Activated naive CD8-positive, alpha-beta T cell treated with anti-CD3 and anti-CD28 coated beads for 36 hours (primary cell): ENCODE results near the gene EIF4H. TPM values are rescaled to one million over a fixed set of nuclear protein-coding genes. Genes with fewer than 3 reads are reported as not detected.
A peak's percentile ranks its signal among the peaks of the same experiment; 100 is the strongest.
"Not testable (repeated sequence)": the region's sequence is repeated elsewhere in the genome, so short reads cannot be mapped to it uniquely, and the experiment has no call there.

ENCODE experiments used
- DNase-seq: peaks from one replicate; pipeline ENCODE4 v3.0.0; 2021
- H3K27ac Mint-ChIP-seq: one replicate; pipeline ENCODE4 v1.8.0; 2022; ENCODE audit warnings: mild to moderate bottlenecking, moderate library complexity, mixed read lengths
- H3K27me3 Mint-ChIP-seq: one replicate; pipeline ENCODE4 v1.8.0; 2022; ENCODE audit warnings: mild to moderate bottlenecking, mixed read lengths
- H3K36me3 Mint-ChIP-seq: one replicate; pipeline ENCODE4 v1.8.0; 2021; ENCODE audit warnings: mild to moderate bottlenecking, mixed read lengths
- H3K4me1 Mint-ChIP-seq: one replicate; pipeline ENCODE4 v1.8.0; 2021; ENCODE audit warnings: mixed read lengths
- H3K4me3 Mint-ChIP-seq: one replicate; pipeline ENCODE4 v1.8.0; 2022; ENCODE audit warnings: mild to moderate bottlenecking, moderate library complexity, mixed read lengths
- H3K9me3 Mint-ChIP-seq: one replicate; pipeline ENCODE4 v1.8.0; 2022; ENCODE audit warnings: mixed read lengths
- total RNA-seq, 2 experiments: library from RNA; stranded (reverse); gene quantifications; one replicate each; pipeline ENCODE4 v1.2.3, GENCODE V29; 2021

The EIF4H gene
- total RNA-seq, 2 experiments from 2014 or later = 423 to 428 TPM

DNA sequence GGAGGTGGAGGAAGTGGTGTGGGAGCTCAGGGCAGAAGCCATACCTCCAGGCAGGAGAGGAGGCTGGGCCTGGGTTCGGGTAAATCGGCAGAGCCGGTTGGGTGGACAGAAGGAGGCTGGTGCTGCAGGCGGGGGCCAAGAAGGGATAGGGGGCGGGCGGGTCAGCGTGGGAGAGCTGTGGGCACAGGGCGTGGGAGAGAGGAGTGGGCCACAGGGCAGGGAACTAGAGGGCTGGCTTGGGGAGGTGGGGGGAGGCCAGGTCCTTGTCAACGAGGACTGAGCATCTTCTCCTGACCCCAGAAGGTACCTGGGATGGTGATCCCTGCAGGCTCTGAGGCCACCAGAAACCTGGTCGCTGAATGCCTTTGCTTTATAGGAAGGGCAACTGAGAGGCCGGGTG is 47.6 kb downstream of the EIF4H start:
- H3K9me3 Mint-ChIP-seq = peaks cover 5% of the 10 kb centered on the region
- H3K27me3 Mint-ChIP-seq = no peaks in the 10 kb centered on the region
- H3K4me1 Mint-ChIP-seq = peaks cover 14% of the 10 kb centered on the region
- peaks cover 12% of the 10 kb centered on the region for H3K36me3 Mint-ChIP-seq
- no peak overlapping the region for H3K4me3 Mint-ChIP-seq
- no peak overlapping the region for H3K27ac Mint-ChIP-seq
- no peak for DNase-seq

DNA sequence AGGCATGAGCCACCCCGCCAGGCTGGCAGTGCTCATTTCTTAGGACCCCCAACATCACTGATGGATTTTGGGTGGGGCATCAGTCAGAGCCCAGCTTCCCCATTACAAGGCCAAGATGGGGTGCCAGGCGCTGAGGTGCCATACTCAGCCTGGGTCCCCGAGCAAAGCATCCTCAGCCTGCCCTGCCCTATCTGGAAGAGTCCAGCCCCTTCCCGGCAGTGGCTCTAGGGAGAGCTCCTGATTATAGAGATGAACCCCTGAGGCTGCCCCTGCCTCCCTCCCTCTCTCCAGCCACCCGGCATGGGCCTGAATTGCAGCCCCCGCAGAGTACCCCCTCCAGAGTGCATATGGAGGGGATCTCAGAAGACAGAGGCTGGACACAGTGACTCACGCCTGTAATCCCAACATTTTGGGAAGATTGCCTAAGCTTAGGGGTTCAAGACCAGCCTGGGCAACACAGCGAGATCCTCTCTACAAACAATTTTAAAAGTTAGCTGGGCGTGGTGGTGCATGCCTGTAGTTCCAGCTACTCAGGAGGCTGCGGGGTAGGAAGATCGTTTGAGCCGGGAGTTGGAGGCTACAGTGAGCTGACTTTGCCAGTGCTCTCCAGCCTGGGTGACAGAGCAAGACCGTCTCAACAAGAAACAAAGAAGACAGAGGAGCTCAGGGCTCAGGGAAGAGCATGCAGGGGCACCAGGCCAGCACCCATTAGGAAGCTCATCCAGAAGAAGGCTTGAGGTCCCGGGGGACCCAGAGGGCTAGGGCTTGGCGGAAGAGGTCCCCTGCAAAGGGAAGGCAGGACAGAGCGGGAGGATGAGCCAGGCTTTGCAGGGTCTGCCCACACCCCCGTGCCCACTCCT is 48.9 kb downstream of the EIF4H start:
- no peak overlapping the region for H3K4me3 Mint-ChIP-seq
- H3K27me3 Mint-ChIP-seq = no peaks in the 10 kb centered on the region
- no peak overlapping the region for H3K27ac Mint-ChIP-seq
- H3K36me3 Mint-ChIP-seq = peaks cover 13% of the 10 kb centered on the region
- peaks cover 2% of the 10 kb centered on the region for H3K4me1 Mint-ChIP-seq
- peaks cover under 1% of the 10 kb centered on the region for H3K9me3 Mint-ChIP-seq
- no peak for DNase-seq

DNA sequence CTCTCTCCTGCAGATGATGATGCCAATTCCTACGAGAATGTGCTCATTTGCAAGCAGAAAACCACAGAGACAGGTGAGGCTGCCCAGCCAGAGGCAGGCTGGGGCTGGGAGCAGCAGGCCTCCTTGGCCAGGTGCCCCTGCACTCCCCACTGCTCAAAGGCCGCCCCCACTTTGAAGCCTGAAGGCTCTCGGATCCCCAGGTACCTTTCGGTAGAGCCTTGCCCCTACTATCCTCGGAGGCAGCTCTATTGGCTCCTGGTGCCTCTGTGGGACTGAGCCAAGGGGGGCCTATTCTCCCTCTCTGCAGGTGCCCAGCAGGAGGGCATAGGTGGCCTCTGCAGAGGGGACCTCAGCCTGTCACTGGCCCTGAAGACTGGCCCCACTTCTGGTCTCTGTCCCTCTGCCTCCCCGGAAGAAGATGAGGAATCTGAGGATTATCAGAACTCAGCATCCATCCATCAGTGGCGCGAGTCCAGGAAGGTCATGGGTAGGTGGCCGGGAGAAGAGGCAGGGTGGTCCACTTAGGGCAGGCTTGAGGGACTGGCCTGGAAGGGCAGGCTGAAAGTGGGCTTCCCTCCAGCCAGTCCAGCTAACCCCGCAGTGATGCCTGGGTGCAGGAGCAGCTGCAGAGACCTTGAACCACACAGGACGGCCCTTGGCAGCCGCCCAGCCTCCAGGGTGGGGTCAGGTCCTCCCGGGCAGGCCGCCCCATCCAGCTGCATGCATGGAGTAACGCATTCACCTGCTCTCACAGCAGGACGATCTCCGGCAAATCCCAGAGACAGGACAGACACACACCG is 49.8 kb downstream of the EIF4H start:
- no peaks in the 10 kb centered on the region for H3K4me1 Mint-ChIP-seq
- no peak overlapping the region for H3K27ac Mint-ChIP-seq
- H3K27me3 Mint-ChIP-seq = no peaks in the 10 kb centered on the region
- H3K36me3 Mint-ChIP-seq = peaks cover 9% of the 10 kb centered on the region
- no peaks in the 10 kb centered on the region for H3K9me3 Mint-ChIP-seq
- H3K4me3 Mint-ChIP-seq = no peak overlapping the region
- DNase-seq = no peak

DNA sequence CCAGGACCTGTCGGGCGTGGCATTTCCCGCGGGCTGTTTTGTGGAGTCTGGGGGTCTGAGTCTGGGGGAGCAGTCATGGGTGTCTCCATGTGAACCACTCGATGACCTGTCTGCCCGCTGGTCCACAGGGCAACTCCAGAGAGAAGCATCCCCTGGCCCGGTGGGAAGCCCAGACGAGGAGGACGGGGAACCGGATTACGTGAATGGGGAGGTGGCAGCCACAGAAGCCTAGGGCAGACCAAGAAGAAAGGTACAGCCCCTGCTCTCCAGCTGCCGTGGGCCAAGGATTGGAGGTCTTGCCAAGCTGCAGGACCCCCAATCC is 50.3 kb downstream of the EIF4H start:
- DNase-seq = no peak
- Mint-ChIP-seq H3K27me3 (no peaks in the 10 kb centered on the region), H3K27ac (no peak overlapping the region), H3K36me3 (peaks cover 12% of the 10 kb centered on the region), H3K4me3 (no peak overlapping the region), H3K4me1 (no peaks in the 10 kb centered on the region), H3K9me3 (no peaks in the 10 kb centered on the region)

DNA sequence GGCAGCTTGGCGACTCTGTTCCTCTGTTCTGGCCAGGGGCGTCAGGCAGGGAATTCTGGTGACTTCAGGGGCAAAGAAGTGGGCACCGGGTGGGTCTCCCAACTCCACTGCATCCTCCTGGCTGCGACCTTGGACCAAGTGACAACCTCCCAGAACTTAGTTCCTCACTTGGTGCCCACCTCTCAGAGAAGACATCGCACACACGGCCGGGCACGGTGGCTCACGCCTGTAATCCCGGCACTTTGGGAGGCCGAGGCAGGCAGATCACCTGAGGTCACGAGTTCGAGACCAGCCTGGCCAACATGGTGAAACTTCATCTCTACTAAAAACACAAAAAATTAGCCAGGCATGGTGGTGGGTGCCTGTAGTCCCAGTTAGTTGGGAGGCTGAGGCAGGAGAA is 50.8 kb downstream of the EIF4H start:
- H3K36me3 Mint-ChIP-seq = peaks cover 12% of the 10 kb centered on the region
- not testable (repeated sequence) for H3K9me3 Mint-ChIP-seq, DNase-seq, H3K27me3 Mint-ChIP-seq, H3K4me1 Mint-ChIP-seq, H3K4me3 Mint-ChIP-seq, H3K27ac Mint-ChIP-seq

DNA sequence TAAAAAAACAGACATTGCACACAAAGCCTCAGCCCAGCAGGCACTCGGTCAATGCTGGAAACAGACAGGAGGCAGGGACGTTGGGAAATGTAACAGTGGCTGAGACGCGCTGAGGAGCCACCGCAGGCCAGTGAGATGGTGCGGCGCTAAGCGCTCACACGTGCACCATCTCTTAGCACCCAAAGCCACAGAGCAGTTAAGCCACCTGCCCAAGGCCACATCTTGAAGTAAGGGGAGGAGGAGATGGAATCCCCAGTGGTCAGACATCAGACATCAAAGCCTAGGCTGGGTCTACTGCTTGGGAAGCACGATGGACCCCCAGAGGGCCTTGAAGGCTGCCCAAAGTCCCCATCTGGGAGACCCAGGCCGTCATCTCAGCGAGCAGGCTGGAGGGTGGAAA is 51.2 kb downstream of the EIF4H start:
- no peaks in the 10 kb centered on the region for H3K4me1 Mint-ChIP-seq
- H3K27ac Mint-ChIP-seq = no peak overlapping the region
- H3K9me3 Mint-ChIP-seq = no peaks in the 10 kb centered on the region
- no peaks in the 10 kb centered on the region for H3K27me3 Mint-ChIP-seq
- H3K36me3 Mint-ChIP-seq = peaks cover 12% of the 10 kb centered on the region
- H3K4me3 Mint-ChIP-seq = no peak overlapping the region
- no peak for DNase-seq

DNA sequence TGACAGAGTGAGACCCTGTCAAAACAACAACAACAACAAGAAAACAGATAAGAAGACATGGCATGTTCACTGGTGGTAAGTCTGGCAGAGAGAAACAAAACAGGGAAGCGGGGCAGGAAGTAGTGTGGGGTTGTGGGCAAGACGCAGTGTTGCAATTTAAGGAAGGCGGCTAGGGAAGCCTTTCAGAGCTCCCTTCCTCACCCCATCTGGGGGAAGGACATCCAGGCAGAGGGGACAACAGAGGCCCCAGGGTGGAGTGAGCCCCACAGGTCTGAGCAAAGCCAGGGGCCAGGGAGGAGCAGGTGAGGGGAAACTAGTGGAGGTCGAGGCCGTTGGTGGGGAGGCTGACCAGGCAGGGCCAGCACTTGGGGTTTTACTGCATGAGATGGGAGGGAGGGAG is 52.5 kb downstream of the EIF4H start:
- DNase-seq = no peak
- Mint-ChIP-seq H3K27me3 (no peaks in the 10 kb centered on the region), H3K4me1 (no peaks in the 10 kb centered on the region), H3K9me3 (no peaks in the 10 kb centered on the region), H3K4me3 (no peak overlapping the region), H3K36me3 (peaks cover 19% of the 10 kb centered on the region), H3K27ac (no peak overlapping the region)

DNA sequence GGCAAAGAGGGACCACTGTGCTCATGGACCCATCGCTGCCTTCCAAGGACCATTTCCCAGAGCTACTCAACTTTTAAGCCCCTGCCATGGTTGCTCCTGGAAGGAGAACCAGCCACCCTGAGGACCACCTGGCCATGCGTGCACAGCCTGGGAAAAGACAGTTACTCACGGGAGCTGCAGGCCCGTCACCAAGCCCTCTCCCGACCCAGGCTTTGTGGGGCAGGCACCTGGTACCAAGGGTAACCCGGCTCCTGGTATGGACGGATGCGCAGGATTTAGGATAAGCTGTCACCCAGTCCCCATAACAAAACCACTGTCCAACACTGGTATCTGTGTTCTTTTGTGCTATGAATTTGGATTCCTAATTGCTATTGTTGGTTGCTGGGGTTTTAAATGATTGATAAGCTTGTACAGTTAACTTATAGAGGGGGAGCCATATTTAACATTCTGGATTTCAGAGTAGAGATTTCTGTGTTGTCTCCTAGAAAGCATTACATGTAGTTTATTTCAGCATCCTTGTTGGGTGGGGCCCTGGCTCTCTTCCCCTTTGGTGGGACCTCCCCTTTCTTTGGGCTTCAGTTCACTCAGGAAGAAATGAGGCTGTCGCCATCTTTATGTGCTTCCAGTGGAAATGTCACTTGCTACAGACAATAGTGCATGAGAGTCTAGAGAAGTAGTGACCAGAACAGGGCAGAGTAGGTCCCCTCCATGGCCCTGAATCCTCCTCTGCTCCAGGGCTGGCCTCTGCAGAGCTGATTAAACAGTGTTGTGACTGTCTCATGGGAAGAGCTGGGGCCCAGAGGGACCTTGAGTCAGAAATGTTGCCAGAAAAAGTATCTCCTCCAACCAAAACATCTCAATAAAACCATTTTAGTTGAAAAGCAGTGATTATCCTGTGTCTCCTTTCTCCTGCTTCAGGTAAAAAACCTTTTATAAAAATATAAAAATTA is 55.1 kb downstream of the EIF4H start:
- H3K36me3 Mint-ChIP-seq = peaks cover 29% of the 10 kb centered on the region
- no peak overlapping the region for H3K27ac Mint-ChIP-seq

DNA sequence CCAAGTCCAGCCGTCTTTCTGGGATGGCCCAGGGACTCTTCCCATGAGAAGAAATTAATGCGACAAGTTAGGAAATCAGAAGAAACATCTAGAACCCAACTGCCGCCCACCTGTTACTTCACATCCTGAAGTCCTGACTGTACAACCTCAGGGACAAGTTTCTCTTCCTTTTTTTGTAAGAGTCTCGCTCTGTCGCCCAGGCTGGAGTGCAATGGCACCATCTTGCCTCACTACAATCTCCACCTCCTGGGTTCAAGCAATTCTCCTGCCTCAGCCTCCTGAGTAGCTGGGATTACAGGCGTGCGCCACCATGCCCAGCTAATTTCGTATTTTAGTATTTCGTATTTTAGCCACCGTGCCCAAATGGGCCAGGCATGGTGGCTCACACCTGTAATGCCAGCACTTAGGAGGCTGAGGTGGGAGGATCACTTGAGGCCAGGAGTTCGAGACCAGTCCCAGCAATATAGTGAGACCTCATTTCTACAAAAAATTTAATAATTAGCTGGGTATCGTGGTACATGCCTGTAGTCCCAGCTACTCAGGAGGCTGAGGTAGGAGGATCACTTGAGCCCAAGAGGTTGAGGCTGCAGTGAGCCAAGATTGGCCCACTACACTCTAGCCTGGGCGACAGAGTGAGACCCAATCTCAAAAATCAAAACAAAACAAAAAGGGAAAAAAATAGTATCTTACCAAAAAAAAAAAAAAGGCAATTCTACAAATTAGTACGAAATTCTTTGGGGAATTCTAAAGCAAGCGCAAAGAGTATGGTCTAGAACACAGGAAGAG is 56.5 kb downstream of the EIF4H start:
- no peak for DNase-seq
- Mint-ChIP-seq H3K4me3 (no peak overlapping the region), H3K27me3 (no peaks in the 10 kb centered on the region), H3K9me3 (no peaks in the 10 kb centered on the region), H3K4me1 (no peaks in the 10 kb centered on the region), H3K36me3 (peaks cover 39% of the 10 kb centered on the region), H3K27ac (peak overlapping the region; percentile 20)

More for the DNA sequence above, 55.1 kb downstream of the EIF4H start:
- Mint-ChIP-seq H3K4me1 (no peaks in the 10 kb centered on the region), H3K27me3 (no peaks in the 10 kb centered on the region), H3K9me3 (no peaks in the 10 kb centered on the region), H3K4me3 (no peak overlapping the region)
- DNase-seq = no peak

DNA sequence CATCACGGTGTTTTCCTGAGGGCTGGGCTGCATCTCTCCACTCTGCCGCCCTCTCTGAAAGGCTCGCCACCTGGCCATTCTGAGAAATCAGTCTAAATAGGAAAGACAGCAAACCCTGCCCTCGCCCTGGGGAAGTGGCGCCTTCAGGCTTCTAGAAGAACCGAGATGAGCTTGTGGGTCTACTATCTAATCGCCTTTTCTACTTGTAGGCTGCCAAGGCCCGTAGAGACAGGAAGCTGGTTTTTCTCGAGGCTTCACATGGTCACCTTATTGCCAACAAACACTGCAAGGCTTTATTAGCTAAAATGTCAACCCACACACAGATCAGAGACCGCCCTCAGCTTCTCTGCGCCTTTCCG is 57.1 kb downstream of the EIF4H start:
- Mint-ChIP-seq H3K27ac (peak overlapping the region; percentile 20), H3K36me3 (peaks cover 40% of the 10 kb centered on the region), H3K9me3 (no peaks in the 10 kb centered on the region), H3K4me3 (no peak overlapping the region), H3K4me1 (no peaks in the 10 kb centered on the region), H3K27me3 (no peaks in the 10 kb centered on the region)
- no peak for DNase-seq

DNA sequence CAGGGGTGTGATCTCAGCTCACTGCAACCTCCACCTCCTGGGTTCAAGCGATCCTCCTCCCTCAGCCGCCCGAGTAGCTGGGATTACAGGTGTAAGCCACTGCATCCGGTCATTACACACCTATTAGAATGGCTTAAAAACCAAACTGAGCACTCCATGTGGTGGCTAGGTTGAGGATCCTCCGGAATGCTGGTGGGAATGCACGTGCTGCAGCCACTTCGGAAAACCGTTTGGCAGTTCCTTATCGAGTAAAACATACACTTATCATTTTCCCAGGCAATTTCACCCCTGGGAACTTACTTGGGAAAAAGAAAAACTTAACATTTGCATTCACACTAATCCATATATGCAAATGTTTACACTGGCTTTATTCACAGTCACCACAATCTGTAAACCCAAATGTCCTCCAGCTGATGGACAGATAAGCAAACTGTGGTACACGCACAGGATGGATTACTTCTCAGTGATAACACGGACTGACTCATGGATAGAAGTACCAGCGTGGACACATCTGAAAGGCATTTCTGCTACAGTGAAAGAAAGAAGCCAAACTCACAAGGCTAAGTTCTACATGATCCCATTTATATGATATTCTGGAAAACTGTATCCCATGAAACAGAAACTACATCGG is 59.6 kb downstream of the EIF4H start:
- DNase-seq = no peak
- Mint-ChIP-seq H3K9me3 (no peaks in the 10 kb centered on the region), H3K4me1 (no peaks in the 10 kb centered on the region), H3K36me3 (peaks cover 39% of the 10 kb centered on the region), H3K4me3 (no peak overlapping the region), H3K27ac (no peak overlapping the region), H3K27me3 (no peaks in the 10 kb centered on the region)

DNA sequence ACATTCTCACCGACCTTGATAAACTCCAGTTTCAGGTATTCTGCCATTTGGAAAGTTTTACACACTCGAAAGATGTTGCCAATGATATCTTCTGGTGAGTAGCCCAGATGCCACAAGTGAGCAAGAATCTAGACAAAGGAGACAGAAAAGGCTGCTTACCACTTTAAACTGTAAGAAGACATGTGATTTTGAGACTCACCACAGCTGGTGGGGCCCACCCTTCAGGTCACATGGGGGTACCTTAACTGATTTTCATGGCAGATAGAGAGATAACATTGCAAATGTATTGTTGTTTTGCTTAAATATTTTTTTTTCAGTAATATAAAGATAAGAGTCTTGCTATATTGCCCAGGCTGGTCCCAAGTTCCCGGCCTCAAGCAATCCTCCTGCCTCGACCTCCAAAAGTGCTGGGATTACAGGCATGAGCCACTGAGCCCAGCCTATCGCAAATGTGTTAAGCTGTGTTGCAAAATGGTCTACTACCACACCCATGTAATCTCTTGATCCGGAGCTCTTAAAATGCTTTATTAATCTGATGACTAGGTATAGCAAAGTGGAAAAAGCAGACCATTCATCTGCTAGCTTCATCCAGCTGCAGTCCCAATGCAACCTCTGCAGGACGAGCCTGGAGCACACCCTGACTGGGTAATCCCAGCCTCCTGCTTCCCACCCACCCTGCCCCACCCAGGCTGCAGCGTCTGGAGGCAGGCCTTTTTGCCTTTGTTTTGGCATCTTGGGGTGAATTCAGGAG is 61.5 kb downstream of the EIF4H start:
- Mint-ChIP-seq H3K4me3 (no peak overlapping the region), H3K27me3 (no peaks in the 10 kb centered on the region), H3K9me3 (no peaks in the 10 kb centered on the region), H3K4me1 (no peaks in the 10 kb centered on the region), H3K36me3 (peaks cover 44% of the 10 kb centered on the region), H3K27ac (no peak overlapping the region)
- DNase-seq = no peak

DNA sequence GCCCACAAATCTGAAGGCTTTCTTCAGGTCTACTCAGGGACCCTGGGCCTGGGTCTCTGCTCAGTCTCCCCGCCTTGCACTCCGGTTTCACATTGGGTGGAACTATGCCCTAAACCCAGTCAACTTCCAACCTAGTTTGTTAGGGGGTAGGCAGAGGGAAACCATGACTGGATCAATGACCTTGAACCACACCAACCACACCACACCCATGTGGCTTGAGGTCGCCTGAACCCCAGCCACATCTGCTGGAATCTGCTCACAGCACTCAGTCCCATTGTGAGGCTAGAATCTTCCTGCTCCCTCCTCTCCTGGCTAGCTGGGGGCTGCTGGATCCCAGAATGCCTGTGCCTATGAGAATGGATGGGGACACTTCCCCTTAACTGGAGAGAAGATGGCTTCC is 62.1 kb downstream of the EIF4H start:
- H3K4me1 Mint-ChIP-seq = no peaks in the 10 kb centered on the region
- H3K27me3 Mint-ChIP-seq = no peaks in the 10 kb centered on the region
- peaks cover 41% of the 10 kb centered on the region for H3K36me3 Mint-ChIP-seq
- no peaks in the 10 kb centered on the region for H3K9me3 Mint-ChIP-seq
- no peak overlapping the region for H3K27ac Mint-ChIP-seq
- DNase-seq = no peak
- H3K4me3 Mint-ChIP-seq = no peak overlapping the region
